HepG2 (cell line): ENCODE measurements around the gene CORO1C. TPM values are rescaled to one million over a fixed set of nuclear protein-coding genes. Genes with fewer than 3 reads are reported as not detected.

Source experiments
- AGO2 ChIP-seq: fragments of 200-400 bp; formaldehyde crosslinking; optimal IDR thresholded peaks from 2 replicates; pipeline ENCODE3; 2017; ENCODE audit warnings: mild to moderate bottlenecking, low read depth, low read length, moderate library complexity
- CCAR2 ChIP-seq: fragments of 200-400 bp; formaldehyde crosslinking; optimal IDR thresholded peaks from 2 replicates; pipeline ENCODE3; 2018; ENCODE audit warnings: low read depth, mild to moderate bottlenecking, low read length, moderate library complexity
- HMG20A ChIP-seq: IDR thresholded peaks from 2 replicates; pipeline ENCODE4 v1.6.1; 2016; ENCODE audit warnings: borderline replicate concordance
- HNRNPH1 ChIP-seq: fragments of 200-400 bp; formaldehyde crosslinking; optimal IDR thresholded peaks from 2 replicates; pipeline ENCODE3; 2017; ENCODE audit warnings: mild to moderate bottlenecking, low read depth, low read length
- SAFB2 ChIP-seq: sonication (generic); formaldehyde crosslinking; IDR thresholded peaks from 2 replicates; pipeline ENCODE4 v1.5.1; 2020; ENCODE audit warnings: missing genetic modification reagents, low read depth, mild to moderate bottlenecking, borderline replicate concordance
- SAP130 ChIP-seq: IDR thresholded peaks from 2 replicates; pipeline ENCODE4 v1.6.1; 2016; ENCODE audit warnings: low read depth
- SMARCE1 ChIP-seq: fragments of 450-650 bp; IDR thresholded peaks from 2 replicates; pipeline ENCODE4 v1.6.1; 2017; ENCODE audit warnings: borderline replicate concordance
- SOX5 ChIP-seq: IDR thresholded peaks from 2 replicates; pipeline ENCODE4 v1.6.1; 2016; ENCODE audit warnings: borderline replicate concordance
- ZFP36L1 ChIP-seq: sonication (generic); formaldehyde crosslinking; IDR thresholded peaks from 2 replicates; pipeline ENCODE4 v1.8.0; 2022; ENCODE audit warnings: mild to moderate bottlenecking, missing genetic modification reagents, moderate library complexity
- ZNF350 ChIP-seq: sonication (generic); formaldehyde crosslinking; IDR thresholded peaks from 2 replicates; pipeline ENCODE4 v1.4.0; 2020; ENCODE audit warnings: mild to moderate bottlenecking, low read depth, missing genetic modification reagents, borderline replicate concordance
- ZNF354B ChIP-seq: sonication (generic); formaldehyde crosslinking; IDR thresholded peaks from 2 replicates; pipeline ENCODE4 v1.8.0; 2022; ENCODE audit warnings: mild to moderate bottlenecking, missing genetic modification reagents
- ZNF552 ChIP-seq: sonication (generic); formaldehyde crosslinking; IDR thresholded peaks from 2 replicates; pipeline ENCODE4 v1.9.0; 2022; ENCODE audit warnings: missing genetic modification reagents, mild to moderate bottlenecking, borderline replicate concordance
- ZNF570 ChIP-seq: sonication (generic); formaldehyde crosslinking; IDR thresholded peaks from 2 replicates; pipeline ENCODE4 v1.4.0; 2020; ENCODE audit warnings: mild to moderate bottlenecking, missing genetic modification reagents, borderline replicate concordance
- ZNF652 ChIP-seq: IDR thresholded peaks from 2 replicates; pipeline ENCODE4 v1.6.1; 2016; ENCODE audit warnings: low read depth, borderline replicate concordance
- ZNF816 ChIP-seq: sonication (generic); formaldehyde crosslinking; IDR thresholded peaks from 2 replicates; pipeline ENCODE4 v1.8.0; 2022; ENCODE audit warnings: missing genetic modification reagents, mild to moderate bottlenecking, borderline replicate concordance
- ZNF839 ChIP-seq: sonication (generic); formaldehyde crosslinking; IDR thresholded peaks from 2 replicates; pipeline ENCODE4 v1.4.0; 2020; ENCODE audit warnings: missing genetic modification reagents, mild to moderate bottlenecking, borderline replicate concordance
- polyA plus RNA-seq, 8 experiments: library from polyadenylated mRNA; depleted of rRNA in 3 of 8; stranded (reverse) in 7 of 8; unstranded in 1 of 8; fragments of >200 nt; fragmentation: Illumina TruSeq in 4 of 8; extraction: Trizol in 4 of 8; gene quantifications; 2 replicates each; pipeline versions ENCODE4 v1.2.1 to v1.2.3, GENCODE V29; 2011 to 2016; ENCODE audit warnings: low read depth in 4 of 8, missing spikeins in 1 of 8, mixed read lengths in 1 of 8; ENCODE audit not compliant: insufficient read depth in 1 of 8
- total RNA-seq, 5 experiments: library from RNA; depleted of rRNA; stranded (reverse); fragments of >200 nt; fragmentation: Illumina TruSeq; extraction: Trizol; gene quantifications; 2 replicates each; pipeline ENCODE4 v1.2.3, GENCODE V29; 2016; ENCODE audit warnings: low read depth in 1 of 5
- TF ChIP-seq, protein P1 (sequence below): sonication (generic); formaldehyde crosslinking; IDR thresholded peaks from 2 replicates; pipeline ENCODE4 v1.5.1; 2020; ENCODE audit warnings: missing genetic modification reagents, mild to moderate bottlenecking, borderline replicate concordance
- TF ChIP-seq, protein P2 (sequence below): sonication (generic); formaldehyde crosslinking; IDR thresholded peaks from 2 replicates; pipeline ENCODE4 v1.4.0; 2020; ENCODE audit warnings: mild to moderate bottlenecking, missing genetic modification reagents, borderline replicate concordance
- TF ChIP-seq, protein P3 (sequence below): sonication (generic); formaldehyde crosslinking; conservative IDR thresholded peaks from 2 replicates; pipeline ENCODE4 v1.8.0; 2022; ENCODE audit warnings: mild to moderate bottlenecking, moderate library complexity, missing genetic modification reagents
- TF ChIP-seq, protein P4 (sequence below): IDR thresholded peaks from 2 replicates; pipeline ENCODE4 v1.6.1; 2018; ENCODE audit warnings: missing genetic modification reagents

Gene CORO1C
- total and polyA plus RNA-seq, 2 of the 13 experiments (the other 11 are each of a cell fraction or from before 2014, with no cell fraction given) = 73.7 to 131 TPM

DNA sequence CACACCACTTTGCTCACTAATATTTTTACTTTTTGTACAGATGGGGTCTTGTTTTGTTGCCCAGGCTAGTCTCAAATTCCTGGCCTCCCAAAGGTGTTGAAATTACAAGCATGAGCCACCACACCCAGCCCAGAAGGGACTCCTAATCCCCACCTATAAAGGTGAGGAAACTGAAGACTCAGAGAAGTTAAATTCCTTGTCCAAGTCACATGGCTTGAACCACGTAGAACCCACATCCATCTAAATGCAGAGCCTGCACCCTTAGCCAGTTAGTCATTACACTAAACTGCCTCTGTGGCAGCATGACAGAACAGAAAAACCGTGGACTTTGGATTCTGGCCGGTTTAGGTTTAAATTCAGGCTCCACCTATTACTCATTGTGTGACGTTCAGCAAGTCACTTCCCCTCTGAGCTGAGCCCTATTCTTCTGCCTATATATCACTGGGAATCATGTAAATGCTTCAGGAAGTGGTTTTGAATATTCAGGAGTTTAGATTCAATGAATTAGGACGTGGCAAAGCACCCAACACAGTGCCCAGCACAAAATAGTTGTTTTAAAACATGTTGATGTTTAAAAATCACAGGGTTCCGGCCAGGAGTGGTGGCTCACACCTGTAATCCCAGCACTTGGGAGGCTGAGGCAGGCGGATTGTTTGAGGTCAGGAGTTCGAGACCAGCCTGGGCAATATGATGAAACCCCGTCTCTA lies 3.0 kb upstream of the CORO1C start (continued):
- TF ChIP-seq AGO2 (no peak), ZNF839 (CRISPR knock-in tag) (no peak), ZNF816 (CRISPR knock-in tag) (no peak), SMARCE1 (no peak), SAFB2 (CRISPR knock-in tag) (no peak), SOX5 (peak; percentile 69; the same call in 1 of the 2 replicates), HNRNPH1 (no peak), ZNF354B (CRISPR knock-in tag) (no peak), ZNF652 (CRISPR knock-in tag) (no peak), HMG20A (CRISPR knock-in tag) (no peak; the same call in 1 of the 2 replicates), SAP130 (CRISPR knock-in tag) (peak; percentile 95), ZNF552 (CRISPR knock-in tag) (no peak), ZNF350 (CRISPR knock-in tag) (no peak), ZFP36L1 (CRISPR knock-in tag) (no peak; the same call in 1 of the 2 replicates), ZNF570 (CRISPR knock-in tag) (no peak), CCAR2 (no peak)
- TF ChIP-seq, protein P1, sequence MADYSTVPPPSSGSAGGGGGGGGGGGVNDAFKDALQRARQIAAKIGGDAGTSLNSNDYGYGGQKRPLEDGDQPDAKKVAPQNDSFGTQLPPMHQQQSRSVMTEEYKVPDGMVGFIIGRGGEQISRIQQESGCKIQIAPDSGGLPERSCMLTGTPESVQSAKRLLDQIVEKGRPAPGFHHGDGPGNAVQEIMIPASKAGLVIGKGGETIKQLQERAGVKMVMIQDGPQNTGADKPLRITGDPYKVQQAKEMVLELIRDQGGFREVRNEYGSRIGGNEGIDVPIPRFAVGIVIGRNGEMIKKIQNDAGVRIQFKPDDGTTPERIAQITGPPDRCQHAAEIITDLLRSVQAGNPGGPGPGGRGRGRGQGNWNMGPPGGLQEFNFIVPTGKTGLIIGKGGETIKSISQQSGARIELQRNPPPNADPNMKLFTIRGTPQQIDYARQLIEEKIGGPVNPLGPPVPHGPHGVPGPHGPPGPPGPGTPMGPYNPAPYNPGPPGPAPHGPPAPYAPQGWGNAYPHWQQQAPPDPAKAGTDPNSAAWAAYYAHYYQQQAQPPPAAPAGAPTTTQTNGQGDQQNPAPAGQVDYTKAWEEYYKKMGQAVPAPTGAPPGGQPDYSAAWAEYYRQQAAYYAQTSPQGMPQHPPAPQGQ (CRISPR knock-in tag) = no peak
- TF ChIP-seq, protein P2, sequence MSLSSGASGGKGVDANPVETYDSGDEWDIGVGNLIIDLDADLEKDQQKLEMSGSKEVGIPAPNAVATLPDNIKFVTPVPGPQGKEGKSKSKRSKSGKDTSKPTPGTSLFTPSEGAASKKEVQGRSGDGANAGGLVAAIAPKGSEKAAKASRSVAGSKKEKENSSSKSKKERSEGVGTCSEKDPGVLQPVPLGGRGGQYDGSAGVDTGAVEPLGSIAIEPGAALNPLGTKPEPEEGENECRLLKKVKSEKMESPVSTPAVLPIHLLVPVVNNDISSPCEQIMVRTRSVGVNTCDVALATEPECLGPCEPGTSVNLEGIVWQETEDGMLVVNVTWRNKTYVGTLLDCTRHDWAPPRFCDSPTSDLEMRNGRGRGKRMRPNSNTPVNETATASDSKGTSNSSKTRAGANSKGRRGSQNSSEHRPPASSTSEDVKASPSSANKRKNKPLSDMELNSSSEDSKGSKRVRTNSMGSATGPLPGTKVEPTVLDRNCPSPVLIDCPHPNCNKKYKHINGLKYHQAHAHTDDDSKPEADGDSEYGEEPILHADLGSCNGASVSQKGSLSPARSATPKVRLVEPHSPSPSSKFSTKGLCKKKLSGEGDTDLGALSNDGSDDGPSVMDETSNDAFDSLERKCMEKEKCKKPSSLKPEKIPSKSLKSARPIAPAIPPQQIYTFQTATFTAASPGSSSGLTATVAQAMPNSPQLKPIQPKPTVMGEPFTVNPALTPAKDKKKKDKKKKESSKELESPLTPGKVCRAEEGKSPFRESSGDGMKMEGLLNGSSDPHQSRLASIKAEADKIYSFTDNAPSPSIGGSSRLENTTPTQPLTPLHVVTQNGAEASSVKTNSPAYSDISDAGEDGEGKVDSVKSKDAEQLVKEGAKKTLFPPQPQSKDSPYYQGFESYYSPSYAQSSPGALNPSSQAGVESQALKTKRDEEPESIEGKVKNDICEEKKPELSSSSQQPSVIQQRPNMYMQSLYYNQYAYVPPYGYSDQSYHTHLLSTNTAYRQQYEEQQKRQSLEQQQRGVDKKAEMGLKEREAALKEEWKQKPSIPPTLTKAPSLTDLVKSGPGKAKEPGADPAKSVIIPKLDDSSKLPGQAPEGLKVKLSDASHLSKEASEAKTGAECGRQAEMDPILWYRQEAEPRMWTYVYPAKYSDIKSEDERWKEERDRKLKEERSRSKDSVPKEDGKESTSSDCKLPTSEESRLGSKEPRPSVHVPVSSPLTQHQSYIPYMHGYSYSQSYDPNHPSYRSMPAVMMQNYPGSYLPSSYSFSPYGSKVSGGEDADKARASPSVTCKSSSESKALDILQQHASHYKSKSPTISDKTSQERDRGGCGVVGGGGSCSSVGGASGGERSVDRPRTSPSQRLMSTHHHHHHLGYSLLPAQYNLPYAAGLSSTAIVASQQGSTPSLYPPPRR (CRISPR knock-in tag) = no peak
- TF ChIP-seq, protein P3, sequence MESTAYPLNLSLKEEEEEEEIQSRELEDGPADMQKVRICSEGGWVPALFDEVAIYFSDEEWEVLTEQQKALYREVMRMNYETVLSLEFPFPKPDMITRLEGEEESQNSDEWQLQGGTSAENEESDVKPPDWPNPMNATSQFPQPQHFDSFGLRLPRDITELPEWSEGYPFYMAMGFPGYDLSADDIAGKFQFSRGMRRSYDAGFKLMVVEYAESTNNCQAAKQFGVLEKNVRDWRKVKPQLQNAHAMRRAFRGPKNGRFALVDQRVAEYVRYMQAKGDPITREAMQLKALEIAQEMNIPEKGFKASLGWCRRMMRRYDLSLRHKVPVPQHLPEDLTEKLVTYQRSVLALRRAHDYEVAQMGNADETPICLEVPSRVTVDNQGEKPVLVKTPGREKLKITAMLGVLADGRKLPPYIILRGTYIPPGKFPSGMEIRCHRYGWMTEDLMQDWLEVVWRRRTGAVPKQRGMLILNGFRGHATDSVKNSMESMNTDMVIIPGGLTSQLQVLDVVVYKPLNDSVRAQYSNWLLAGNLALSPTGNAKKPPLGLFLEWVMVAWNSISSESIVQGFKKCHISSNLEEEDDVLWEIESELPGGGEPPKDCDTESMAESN = no peak
- TF ChIP-seq, protein P4, sequence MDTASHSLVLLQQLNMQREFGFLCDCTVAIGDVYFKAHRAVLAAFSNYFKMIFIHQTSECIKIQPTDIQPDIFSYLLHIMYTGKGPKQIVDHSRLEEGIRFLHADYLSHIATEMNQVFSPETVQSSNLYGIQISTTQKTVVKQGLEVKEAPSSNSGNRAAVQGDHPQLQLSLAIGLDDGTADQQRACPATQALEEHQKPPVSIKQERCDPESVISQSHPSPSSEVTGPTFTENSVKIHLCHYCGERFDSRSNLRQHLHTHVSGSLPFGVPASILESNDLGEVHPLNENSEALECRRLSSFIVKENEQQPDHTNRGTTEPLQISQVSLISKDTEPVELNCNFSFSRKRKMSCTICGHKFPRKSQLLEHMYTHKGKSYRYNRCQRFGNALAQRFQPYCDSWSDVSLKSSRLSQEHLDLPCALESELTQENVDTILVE (CRISPR knock-in tag) = no peak
